HepG2 (cell line): ENCODE results near the gene COL25A1. TPM values are rescaled to one million over a fixed set of nuclear protein-coding genes. Genes with fewer than 3 reads are reported as not detected.

ENCODE experiments used
- ATAC-seq: fragments of 200-7000 bp; cut with Tn5 transposase; 3 replicates; pipeline ENCODE4 v1.9.1; 2020; ENCODE audit warnings: mild to moderate bottlenecking, moderate library complexity
- BruUV-seq: library from RNA; stranded (reverse); fragments of 400-500 nt; replicated peaks from 2 replicates; lab custom pipeline; 2021; lab: Mats Ljungman, UMichigan
- CTCF ChIA-PET: fragments of 300-600 bp; formaldehyde crosslinking; extraction: SDS; loops from one replicate; lab custom pipeline; 2021; ENCODE audit warnings: low total read pairs, inconsistent platforms, low intra/inter-chr PET ratio; lab: Yijun Ruan, JAX
- POLR2A ChIA-PET: fragments of 350-600 bp; sonication (Branson Sonifier 250); formaldehyde crosslinking; loops from one replicate; lab custom pipeline; 2020; ENCODE audit warnings: antibody characterized with exemption, inconsistent platforms; lab: Yijun Ruan, JAX
- DNase-seq: peaks from one replicate; pipeline ENCODE4 v3.0.0-alpha.2; 2015; ENCODE audit warnings: low spot score
- FAIRE-seq: peaks from 3 replicates; lab custom pipeline; 2011; peaks lifted over from hg19 to GRCh38; lab: Jason Lieb, UNC
- H2AFZ ChIP-seq: one replicate; pipeline ENCODE4 v1.6.1; 2011; ENCODE audit warnings: low read length, inconsistent platforms
- H3K27ac ChIP-seq: fragments of 300-600 bp; 3 replicates; pipeline ENCODE4 v1.8.0; 2011; ENCODE audit warnings: mixed run types, mild to moderate bottlenecking, mixed read lengths, low read length, inconsistent platforms; ENCODE audit not compliant: insufficient read depth; ENCODE audit errors: extremely low read length
- H3K27me3 ChIP-seq, 2 experiments: fragments of 200-600 bp in 1 of 2; 2 replicates in 1 of 2; 3 replicates in 1 of 2; pipeline versions ENCODE4 v1.6.0 to v1.8.0; 2011; ENCODE audit warnings: low read length in 2 of 2, mild to moderate bottlenecking in 2 of 2, moderate library complexity in 2 of 2, inconsistent platforms in 1 of 2; ENCODE audit not compliant: insufficient read depth in 2 of 2, control insufficient read depth in 1 of 2
- H3K36me3 ChIP-seq, 2 experiments: fragments of 200-600 bp in 1 of 2; replicated peaks in 1 of 2; 2 replicates in 1 of 2; 3 replicates in 1 of 2; pipeline versions ENCODE4 v1.5.1 to v1.8.0; 2011; ENCODE audit warnings: low read length in 2 of 2, inconsistent platforms in 1 of 2; ENCODE audit not compliant: insufficient read depth in 2 of 2, control insufficient read depth in 1 of 2
- H3K4me1 ChIP-seq: 2 replicates; pipeline ENCODE4 v1.5.1; 2012; ENCODE audit warnings: low read length, inconsistent platforms; ENCODE audit not compliant: insufficient read depth
- H3K4me2 ChIP-seq: 2 replicates; pipeline ENCODE4 v1.6.0; 2011; ENCODE audit warnings: low read depth, low read length, inconsistent platforms
- H3K4me3 ChIP-seq, 3 experiments: fragments of 200-600 bp in 1 of 3; sonication (generic), shearing (Covaris generic) in 1 of 3; replicated peaks in 1 of 3; 2 replicates each; pipeline ENCODE4 v1.5.1; 2011 to 2016; ENCODE audit warnings: low read length in 3 of 3, inconsistent platforms in 2 of 3, low read depth in 2 of 3, mild to moderate bottlenecking in 2 of 3, control low read depth in 1 of 3, mixed read lengths in 1 of 3; ENCODE audit not compliant: insufficient read depth in 1 of 3
- H3K79me2 ChIP-seq: one replicate; pipeline ENCODE4 v1.6.1; 2011; ENCODE audit warnings: low read length, inconsistent platforms; ENCODE audit not compliant: insufficient read depth
- H3K9ac ChIP-seq: 2 replicates; pipeline ENCODE4 v1.6.0; 2011; ENCODE audit warnings: mild to moderate bottlenecking, low read depth, low read length, inconsistent platforms; ENCODE audit not compliant: insufficient read depth
- H3K9me3 ChIP-seq: 2 replicates; pipeline ENCODE4 v1.5.1; 2012; ENCODE audit warnings: mild to moderate bottlenecking, low read length
- H4K20me1 ChIP-seq: 2 replicates; pipeline ENCODE4 v1.6.0; 2011; ENCODE audit warnings: inconsistent platforms, mild to moderate bottlenecking, low read length, moderate library complexity; ENCODE audit not compliant: insufficient read depth
- HMG20A ChIP-seq: IDR thresholded peaks from 2 replicates; pipeline ENCODE4 v1.6.1; 2016; ENCODE audit warnings: borderline replicate concordance
- HNRNPK ChIP-seq: fragments of 200-400 bp; formaldehyde crosslinking; IDR thresholded peaks from 2 replicates; pipeline ENCODE4 v1.6.1; 2018; ENCODE audit warnings: low read length, low read depth, moderate library complexity, mild to moderate bottlenecking; ENCODE audit not compliant: poor library complexity, severe bottlenecking
- MIER3 ChIP-seq: IDR thresholded peaks from 2 replicates; pipeline ENCODE4 v1.6.1; 2016; ENCODE audit warnings: missing compliant biosample characterization, borderline replicate concordance
- MIXL1 ChIP-seq: IDR thresholded peaks from 2 replicates; pipeline ENCODE4 v1.6.1; 2016
- NFKB2 ChIP-seq: sonication (generic); formaldehyde crosslinking; IDR thresholded peaks from 2 replicates; pipeline ENCODE4 v1.4.0; 2020; ENCODE audit warnings: missing genetic modification reagents, borderline replicate concordance
- RBFOX2 ChIP-seq: fragments of 200-400 bp; formaldehyde crosslinking; IDR thresholded peaks from 2 replicates; pipeline ENCODE4 v1.6.1; 2017; ENCODE audit warnings: low read depth, mild to moderate bottlenecking, low read length
- ZBTB40 ChIP-seq, 2 experiments: fragments of 450-650 bp in 1 of 2; sonication (generic) in 1 of 2; formaldehyde crosslinking in 1 of 2; IDR thresholded peaks; 2 replicates each; pipeline versions ENCODE4 v1.6.1 to v1.8.0; 2016 to 2022; ENCODE audit warnings: antibody characterized with exemption in 1 of 2, mild to moderate bottlenecking in 1 of 2, missing genetic modification reagents in 1 of 2
- ZKSCAN8 ChIP-seq: IDR thresholded peaks from 2 replicates; pipeline ENCODE4 v1.6.1; 2016; ENCODE audit warnings: borderline replicate concordance, missing genetic modification reagents, missing compliant biosample characterization
- ZNF703 ChIP-seq: sonication (generic); formaldehyde crosslinking; IDR thresholded peaks from 2 replicates; pipeline ENCODE4 v1.5.1; 2020; ENCODE audit warnings: missing genetic modification reagents, mild to moderate bottlenecking, moderate library complexity, borderline replicate concordance
- WGBS: methylation state at CpG from one replicate; pipeline ENCODE4 v1.1.6; 2017; ENCODE audit warnings: low lambda C conversion rate; 5-methylcytosine and 5-hydroxymethylcytosine counted together
- in situ Hi-C: cut with HindIII; loops from 2 replicates; pipeline ENCODE4 v1.10.0; 2017; ENCODE audit warnings: low pct_unique_long_range_greater_than_20kb; ENCODE audit not compliant: extremely low pct_ligation_motif_present
- intact Hi-C: fragments of 100-400 bp; cut with micrococcal nuclease; formaldehyde crosslinking; loops from one replicate; pipeline ENCODE4 v1.10.0; 2022; ENCODE audit not compliant: unreplicated experiment
- polyA plus RNA-seq, 8 experiments: library from polyadenylated mRNA; depleted of rRNA in 3 of 8; stranded (reverse) in 7 of 8; unstranded in 1 of 8; fragments of >200 nt; fragmentation: Illumina TruSeq in 4 of 8; extraction: Trizol in 4 of 8; gene quantifications; 2 replicates each; pipeline versions ENCODE4 v1.2.1 to v1.2.3, GENCODE V29; 2011 to 2016; ENCODE audit warnings: low read depth in 4 of 8, missing spikeins in 1 of 8, mixed read lengths in 1 of 8; ENCODE audit not compliant: insufficient read depth in 1 of 8
- total RNA-seq, 5 experiments: library from RNA; depleted of rRNA; stranded (reverse); fragments of >200 nt; fragmentation: Illumina TruSeq; extraction: Trizol; gene quantifications; 2 replicates each; pipeline ENCODE4 v1.2.3, GENCODE V29; 2016; ENCODE audit warnings: low read depth in 1 of 5

Gene COL25A1
- total and polyA plus RNA-seq, 2 of the 13 experiments (the other 11 are each of a cell fraction or from before 2014, with no cell fraction given): not detected

GRCh38 chr4:109155682-109156283 is 146.7 kb downstream of the COL25A1 start:
- under 1% methylated on average over 4 of the region's 4 CpGs for WGBS
- ChIA-PET POLR2A (no interaction called here), CTCF (no interaction called here)
- in situ Hi-C loops: no loop called here
- intact Hi-C loops: no loop called here
- Histone ChIP-seq H3K9me3 (no peaks in the 10 kb centered on the region), H3K79me2 (no peaks in the 10 kb centered on the region), H3K9ac (no peak overlapping the region), H3K27me3 (no peaks in the 10 kb centered on the region), H3K4me2 (no peak overlapping the region), H3K36me3 (no peaks in the 10 kb centered on the region), H3K27ac (no peak overlapping the region), H4K20me1 (no peaks in the 10 kb centered on the region), H3K4me1 (no peaks in the 10 kb centered on the region), H3K4me3 (no peak overlapping the region), H2AFZ (no peak overlapping the region)
- TF ChIP-seq HMG20A (CRISPR knock-in tag): no peak
- no TSS peak for BruUV-seq
- FAIRE-seq (no peak), DNase-seq (no peak), ATAC-seq (no peak)

- Histone ChIP-seq H3K27ac (no peak overlapping the region), H3K9me3 (no peaks in the 10 kb centered on the region), H3K79me2 (no peaks in the 10 kb centered on the region), H3K9ac (no peak overlapping the region), H2AFZ (no peak overlapping the region), H4K20me1 (no peaks in the 10 kb centered on the region), H3K4me3 (no peak overlapping the region), H3K27me3 (no peaks in the 10 kb centered on the region), H3K36me3 (no peaks in the 10 kb centered on the region), H3K4me1 (no peaks in the 10 kb centered on the region), H3K4me2 (no peak overlapping the region)
- FAIRE-seq (no peak), DNase-seq (no peak), ATAC-seq (no peak)
- 23% methylated on average over 2 of the region's 2 CpGs for WGBS
- BruUV-seq: no TSS peak
- in situ Hi-C loops (no loop called here), intact Hi-C loops (no loop called here)
- ChIA-PET POLR2A (no interaction called here), CTCF (no interaction called here)
- TF ChIP-seq ZBTB40 (IDR thresholded peaks at IDR 0.05): no peak
- no peak for TF ChIP-seq ZBTB40 (CRISPR knock-in tag; IDR thresholded peaks at IDR 0.05)
- no peak for TF ChIP-seq MIXL1 (CRISPR knock-in tag)
- no peak for TF ChIP-seq ZNF703 (CRISPR knock-in tag)
- TF ChIP-seq MIER3 (CRISPR knock-in tag): no peak
- TF ChIP-seq RBFOX2: no peak
- TF ChIP-seq HNRNPK: no peak
- no peak for TF ChIP-seq ZKSCAN8 (CRISPR knock-in tag)
- TF ChIP-seq NFKB2: no peak
These were observed 147.4 kb downstream of the COL25A1 start for GRCh38 chr4:109155084-109155483.
